ENCODE results near the gene ZSWIM4. TPM values are rescaled to one million over a fixed set of nuclear protein-coding genes. Genes with fewer than 3 reads are reported as not detected.

The ZSWIM4 gene
- total and polyA plus RNA-seq, 10 of the 15 experiments (the other 5 are each of a cell fraction or from before 2014, with no cell fraction given), result 0.73 to 11.1 (median 1.8) TPM; not detected in 2

DNA sequence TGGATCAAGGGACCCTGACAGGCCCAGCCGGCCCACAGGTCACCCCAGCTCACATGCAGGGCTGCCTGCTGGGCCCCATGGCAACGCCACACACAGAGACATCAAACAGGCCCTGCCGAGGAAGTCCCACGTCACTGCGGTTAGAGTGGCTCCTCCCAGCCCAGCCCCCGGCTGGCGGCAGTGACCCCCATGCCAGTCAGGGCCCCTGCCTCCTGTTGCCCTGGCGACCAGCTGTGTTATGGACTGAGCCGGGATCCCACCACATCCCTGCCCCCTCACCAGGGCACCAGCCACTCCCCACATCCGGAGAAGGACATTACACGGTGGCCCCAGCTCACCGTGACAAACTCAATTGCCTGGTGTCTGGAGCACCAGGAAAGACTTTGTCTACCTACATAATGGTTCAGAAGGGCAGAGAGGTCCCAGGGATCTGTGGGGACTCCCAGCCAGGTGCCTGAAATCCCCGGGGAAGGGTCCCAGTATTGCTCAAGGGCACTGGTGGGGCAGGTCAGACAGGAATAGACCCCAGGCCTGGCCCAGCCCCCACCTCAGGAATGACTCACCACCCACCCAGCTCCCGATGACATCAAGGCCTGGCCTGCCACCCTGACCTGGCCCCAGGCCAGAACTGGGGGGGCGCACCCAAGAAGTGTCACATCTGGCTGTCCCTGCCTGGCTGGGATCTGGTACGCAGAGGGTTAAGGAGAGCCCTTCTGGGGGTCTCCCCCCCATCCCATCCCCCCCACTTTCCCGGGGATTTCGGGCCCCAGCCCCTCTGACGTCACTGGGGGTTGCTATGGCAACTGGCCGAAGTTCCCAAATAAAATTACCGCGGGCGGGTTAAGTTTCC is 51.5 kb downstream of the ZSWIM4 start:
- in situ Hi-C loops (cut with MboI), result loop anchor here (10.0 kb wide), 1 partner anchor 692 kb away; the partner anchor contains the start of genes IER2 and STX10
- WGBS (ENCODE audit: insufficient coverage, insufficient replicate concordance, low lambda C conversion rate, missing lambda C conversion rate), result under 1% methylated on average over 23 of the region's 23 CpGs
- Histone ChIP-seq H2AFZ (ENCODE audit: control insufficient read depth, low read depth, low read length) (peak overlapping the region; percentile 58), H3K36me3 (ENCODE audit: control insufficient read depth in 2 of 2, insufficient read depth in 2 of 2, low read length in 1 of 2) (no peaks in the 10 kb centered on the region), H3K27ac (ENCODE audit: control insufficient read depth, insufficient read depth) (peak overlapping the region; percentile 91), H3K4me3 (peak overlapping the region; percentile 64), H3K79me2 (ENCODE audit: control insufficient read depth, insufficient read depth, low read length) (peaks cover 11% of the 10 kb centered on the region), H3K4me1 (ENCODE audit: control insufficient read depth, insufficient read depth, low read length) (peaks cover 41% of the 10 kb centered on the region), H3K9ac (ENCODE audit: control insufficient read depth, insufficient read depth, low read length) (peak overlapping the region; percentile 71), H3K9me3 (replicated peaks; ENCODE audit: control insufficient read depth, insufficient read depth, low read length) (no peaks in the 10 kb centered on the region), H4K20me1 (ENCODE audit: control insufficient read depth, insufficient read depth) (no peaks in the 10 kb centered on the region), H3K4me2 (ENCODE audit: control insufficient read depth, insufficient read depth) (peak overlapping the region; percentile 99), H3K27me3 (replicated peaks in 1 of 2; ENCODE audit: control insufficient read depth in 2 of 2, insufficient read depth in 2 of 2, low read length in 1 of 2) (no peaks in the 10 kb centered on the region)
- SMC1A ChIA-PET (ENCODE audit: uncharacterized antibody, unreplicated experiment), result interaction anchor here (0.7 to 4.1 kb wide), 11 partner anchors 7 to 160 kb away, joined by 3 to 26 read pairs (median 4); partner anchors contain the start of gene ZSWIM4
- FAIRE-seq (peak; percentile 99), DNase-seq (ENCODE audit: low read depth, low spot score) (peak; percentile 85), ATAC-seq (peak; percentile 76)
- CTCF ChIA-PET, result interaction anchor here (0.5 to 4.9 kb wide), 7 partner anchors 10 to 98 kb away, joined by 3 to 41 read pairs (median 4); no protein-coding TSS in a partner anchor
- RAD21 ChIA-PET (ENCODE audit: unreplicated experiment), result interaction anchor here (0.8 to 4.8 kb wide), 12 partner anchors 9 to 948 kb away, joined by 3 to 70 read pairs (median 4); partner anchors contain the start of genes C19orf53 and ZSWIM4
- intact Hi-C loops (cut with micrococcal nuclease; ENCODE audit: unreplicated experiment), result loop anchor here (1.0 to 10.0 kb wide), 2 partner anchors 15 to 692 kb away; partner anchors contain the start of genes IER2 and STX10
- TSS peak; percentile 70 for BruUV-seq (replicated peaks)
- POLR2A ChIA-PET, result interaction anchor here (0.5 to 4.0 kb wide), 13 partner anchors 7 to 928 kb away, joined by 3 to 79 read pairs (median 3); partner anchors contain the start of genes C19orf53, SYCE2 and ZSWIM4
- no peak for TF ChIP-seq NR2C2 (IDR thresholded peaks at IDR 0.05; ENCODE audit: borderline replicate concordance, control insufficient read depth, insufficient read length, low read depth)
- TF ChIP-seq, protein P1, sequence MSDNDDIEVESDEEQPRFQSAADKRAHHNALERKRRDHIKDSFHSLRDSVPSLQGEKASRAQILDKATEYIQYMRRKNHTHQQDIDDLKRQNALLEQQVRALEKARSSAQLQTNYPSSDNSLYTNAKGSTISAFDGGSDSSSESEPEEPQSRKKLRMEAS (IDR thresholded peaks at IDR 0.05; ENCODE audit: low read depth, low read length), result no peak; the same call in 1 of the 2 replicates
- no peak; the same call in 1 of the 2 replicates for TF ChIP-seq SMAD5 (IDR thresholded peaks at IDR 0.05; ENCODE audit: low read depth)
- TF ChIP-seq, protein P2, sequence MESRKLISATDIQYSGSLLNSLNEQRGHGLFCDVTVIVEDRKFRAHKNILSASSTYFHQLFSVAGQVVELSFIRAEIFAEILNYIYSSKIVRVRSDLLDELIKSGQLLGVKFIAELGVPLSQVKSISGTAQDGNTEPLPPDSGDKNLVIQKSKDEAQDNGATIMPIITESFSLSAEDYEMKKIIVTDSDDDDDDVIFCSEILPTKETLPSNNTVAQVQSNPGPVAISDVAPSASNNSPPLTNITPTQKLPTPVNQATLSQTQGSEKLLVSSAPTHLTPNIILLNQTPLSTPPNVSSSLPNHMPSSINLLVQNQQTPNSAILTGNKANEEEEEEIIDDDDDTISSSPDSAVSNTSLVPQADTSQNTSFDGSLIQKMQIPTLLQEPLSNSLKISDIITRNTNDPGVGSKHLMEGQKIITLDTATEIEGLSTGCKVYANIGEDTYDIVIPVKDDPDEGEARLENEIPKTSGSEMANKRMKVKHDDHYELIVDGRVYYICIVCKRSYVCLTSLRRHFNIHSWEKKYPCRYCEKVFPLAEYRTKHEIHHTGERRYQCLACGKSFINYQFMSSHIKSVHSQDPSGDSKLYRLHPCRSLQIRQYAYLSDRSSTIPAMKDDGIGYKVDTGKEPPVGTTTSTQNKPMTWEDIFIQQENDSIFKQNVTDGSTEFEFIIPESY (IDR thresholded peaks at IDR 0.05), result no peak
- TF ChIP-seq JUNB (IDR thresholded peaks at IDR 0.05), result peak; percentile 75
- TF ChIP-seq, protein P3, sequence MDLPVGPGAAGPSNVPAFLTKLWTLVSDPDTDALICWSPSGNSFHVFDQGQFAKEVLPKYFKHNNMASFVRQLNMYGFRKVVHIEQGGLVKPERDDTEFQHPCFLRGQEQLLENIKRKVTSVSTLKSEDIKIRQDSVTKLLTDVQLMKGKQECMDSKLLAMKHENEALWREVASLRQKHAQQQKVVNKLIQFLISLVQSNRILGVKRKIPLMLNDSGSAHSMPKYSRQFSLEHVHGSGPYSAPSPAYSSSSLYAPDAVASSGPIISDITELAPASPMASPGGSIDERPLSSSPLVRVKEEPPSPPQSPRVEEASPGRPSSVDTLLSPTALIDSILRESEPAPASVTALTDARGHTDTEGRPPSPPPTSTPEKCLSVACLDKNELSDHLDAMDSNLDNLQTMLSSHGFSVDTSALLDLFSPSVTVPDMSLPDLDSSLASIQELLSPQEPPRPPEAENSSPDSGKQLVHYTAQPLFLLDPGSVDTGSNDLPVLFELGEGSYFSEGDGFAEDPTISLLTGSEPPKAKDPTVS (IDR thresholded peaks at IDR 0.05; ENCODE audit: low read depth, low read length), result no peak
- TF ChIP-seq PAX5 (IDR thresholded peaks at IDR 0.05; ENCODE audit: borderline replicate concordance, low read depth, low read length), result peak; percentile 88; the same call in 1 of the 2 replicates
- no peak for TF ChIP-seq SRF (IDR thresholded peaks at IDR 0.05; ENCODE audit: low read depth in 2 of 2, low read length in 2 of 2)
- peak; percentile 49; the same call in 1 of the 2 replicates for TF ChIP-seq RFX5 (IDR thresholded peaks at IDR 0.05; ENCODE audit: low read depth, low read length)
- peak; percentile 79 for TF ChIP-seq POLR2AphosphoS5 (IDR thresholded peaks at IDR 0.05; ENCODE audit: low read length)
- peak; percentile 64 for TF ChIP-seq EED (IDR thresholded peaks at IDR 0.05; ENCODE audit: low read depth)
- TF ChIP-seq SREBF2 (IDR thresholded peaks at IDR 0.05; ENCODE audit: low read length), result no peak
- TF ChIP-seq CEBPB (IDR thresholded peaks at IDR 0.05; ENCODE audit: borderline replicate concordance in 1 of 2, low read depth in 2 of 2, low read length in 2 of 2), result no peak
- TF ChIP-seq ZNF274 (IDR thresholded peaks at IDR 0.05; ENCODE audit: insufficient read depth, insufficient read length), result no peak
- no peak for TF ChIP-seq SMC3 (IDR thresholded peaks at IDR 0.05; ENCODE audit: borderline replicate concordance, low read length)
- TF ChIP-seq ZNF217 (IDR thresholded peaks at IDR 0.05), result no peak
- peak; percentile 72 for TF ChIP-seq POLR2A (IDR thresholded peaks at IDR 0.05; ENCODE audit: low read depth, low read length)
- TF ChIP-seq PML (IDR thresholded peaks at IDR 0.05; ENCODE audit: low read length), result no peak
- peak; percentile 92 for TF ChIP-seq CREB1 (IDR thresholded peaks at IDR 0.05; ENCODE audit: low read depth)
- TF ChIP-seq RELA (IDR thresholded peaks at IDR 0.05; ENCODE audit: borderline replicate concordance, partially characterized antibody), result peak; percentile 67
- no peak; the same call in 1 of the 2 replicates for TF ChIP-seq TARDBP (IDR thresholded peaks at IDR 0.05; ENCODE audit: borderline replicate concordance)

Measured in GM12878 (cell line).